22Rv1 (cell line): ENCODE results near the gene STRIP2.
A peak's percentile ranks its signal among the peaks of the same experiment; 100 is the strongest.

Source experiments
- H3K27ac ChIP-seq: fragments of 450-650 bp; 2 replicates; pipeline ENCODE4 v1.5.1; 2017
- ZFX ChIP-seq: fragments of 450-650 bp; IDR thresholded peaks from 2 replicates; pipeline ENCODE4 v1.6.1; 2017; ENCODE audit warnings: antibody characterized with exemption, borderline replicate concordance
- TF ChIP-seq, protein P1 (sequence below): fragments of 450-650 bp; IDR thresholded peaks from 2 replicates; pipeline ENCODE4 v1.5.1; 2017; ENCODE audit warnings: mild to moderate bottlenecking

STRIP2 gene, protein sequence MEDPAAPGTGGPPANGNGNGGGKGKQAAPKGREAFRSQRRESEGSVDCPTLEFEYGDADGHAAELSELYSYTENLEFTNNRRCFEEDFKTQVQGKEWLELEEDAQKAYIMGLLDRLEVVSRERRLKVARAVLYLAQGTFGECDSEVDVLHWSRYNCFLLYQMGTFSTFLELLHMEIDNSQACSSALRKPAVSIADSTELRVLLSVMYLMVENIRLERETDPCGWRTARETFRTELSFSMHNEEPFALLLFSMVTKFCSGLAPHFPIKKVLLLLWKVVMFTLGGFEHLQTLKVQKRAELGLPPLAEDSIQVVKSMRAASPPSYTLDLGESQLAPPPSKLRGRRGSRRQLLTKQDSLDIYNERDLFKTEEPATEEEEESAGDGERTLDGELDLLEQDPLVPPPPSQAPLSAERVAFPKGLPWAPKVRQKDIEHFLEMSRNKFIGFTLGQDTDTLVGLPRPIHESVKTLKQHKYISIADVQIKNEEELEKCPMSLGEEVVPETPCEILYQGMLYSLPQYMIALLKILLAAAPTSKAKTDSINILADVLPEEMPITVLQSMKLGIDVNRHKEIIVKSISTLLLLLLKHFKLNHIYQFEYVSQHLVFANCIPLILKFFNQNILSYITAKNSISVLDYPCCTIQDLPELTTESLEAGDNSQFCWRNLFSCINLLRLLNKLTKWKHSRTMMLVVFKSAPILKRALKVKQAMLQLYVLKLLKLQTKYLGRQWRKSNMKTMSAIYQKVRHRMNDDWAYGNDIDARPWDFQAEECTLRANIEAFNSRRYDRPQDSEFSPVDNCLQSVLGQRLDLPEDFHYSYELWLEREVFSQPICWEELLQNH

DNA sequence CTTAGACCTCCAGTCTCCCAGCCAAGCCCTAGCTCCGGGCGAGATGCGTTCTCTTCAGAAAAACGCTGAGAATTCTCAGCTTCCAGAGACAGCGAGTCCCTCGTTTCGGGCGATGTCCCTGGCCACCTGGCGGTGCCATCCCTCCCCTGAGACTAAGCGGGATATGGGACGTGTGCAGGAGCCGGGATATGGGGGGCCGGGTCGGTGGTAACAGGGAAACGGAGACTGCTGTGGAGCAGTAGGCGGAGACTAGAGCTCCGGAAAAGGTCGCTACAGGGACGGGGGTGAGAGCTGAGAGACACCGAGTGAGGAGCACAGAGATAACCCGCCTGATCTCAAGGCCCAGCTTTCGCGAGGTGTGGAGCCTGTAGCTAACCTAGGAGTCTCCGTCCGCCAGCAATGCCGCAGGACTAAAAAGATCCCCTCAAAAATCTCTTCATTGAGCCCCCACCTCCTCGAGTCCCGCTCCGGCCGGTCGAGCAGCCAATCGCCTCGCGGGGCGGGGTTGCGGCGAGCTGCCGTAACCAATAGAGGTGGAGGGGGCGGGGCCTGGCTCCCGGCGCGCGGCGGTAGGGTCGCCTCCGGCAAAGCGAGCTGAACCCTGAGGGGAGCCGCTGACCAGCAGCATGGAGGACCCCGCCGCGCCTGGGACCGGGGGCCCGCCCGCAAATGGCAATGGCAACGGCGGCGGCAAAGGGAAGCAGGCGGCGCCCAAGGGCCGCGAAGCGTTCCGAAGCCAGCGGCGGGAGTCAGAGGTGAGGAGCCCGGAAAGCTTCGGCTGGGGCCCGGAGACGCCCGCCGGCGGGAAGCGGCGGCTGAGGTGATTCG, at the start of gene STRIP2:
TSS of gene STRIP2 (plus strand) at position 586 of the 828 bp plus-strand sequence. CDS start at position 627, 41 bp downstream.
- H3K27ac ChIP-seq: no peak within 1 kb of the TSS
- TF ChIP-seq, protein P1, sequence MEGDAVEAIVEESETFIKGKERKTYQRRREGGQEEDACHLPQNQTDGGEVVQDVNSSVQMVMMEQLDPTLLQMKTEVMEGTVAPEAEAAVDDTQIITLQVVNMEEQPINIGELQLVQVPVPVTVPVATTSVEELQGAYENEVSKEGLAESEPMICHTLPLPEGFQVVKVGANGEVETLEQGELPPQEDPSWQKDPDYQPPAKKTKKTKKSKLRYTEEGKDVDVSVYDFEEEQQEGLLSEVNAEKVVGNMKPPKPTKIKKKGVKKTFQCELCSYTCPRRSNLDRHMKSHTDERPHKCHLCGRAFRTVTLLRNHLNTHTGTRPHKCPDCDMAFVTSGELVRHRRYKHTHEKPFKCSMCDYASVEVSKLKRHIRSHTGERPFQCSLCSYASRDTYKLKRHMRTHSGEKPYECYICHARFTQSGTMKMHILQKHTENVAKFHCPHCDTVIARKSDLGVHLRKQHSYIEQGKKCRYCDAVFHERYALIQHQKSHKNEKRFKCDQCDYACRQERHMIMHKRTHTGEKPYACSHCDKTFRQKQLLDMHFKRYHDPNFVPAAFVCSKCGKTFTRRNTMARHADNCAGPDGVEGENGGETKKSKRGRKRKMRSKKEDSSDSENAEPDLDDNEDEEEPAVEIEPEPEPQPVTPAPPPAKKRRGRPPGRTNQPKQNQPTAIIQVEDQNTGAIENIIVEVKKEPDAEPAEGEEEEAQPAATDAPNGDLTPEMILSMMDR: peak; percentile 25
- no peak for TF ChIP-seq ZFX

DNA sequence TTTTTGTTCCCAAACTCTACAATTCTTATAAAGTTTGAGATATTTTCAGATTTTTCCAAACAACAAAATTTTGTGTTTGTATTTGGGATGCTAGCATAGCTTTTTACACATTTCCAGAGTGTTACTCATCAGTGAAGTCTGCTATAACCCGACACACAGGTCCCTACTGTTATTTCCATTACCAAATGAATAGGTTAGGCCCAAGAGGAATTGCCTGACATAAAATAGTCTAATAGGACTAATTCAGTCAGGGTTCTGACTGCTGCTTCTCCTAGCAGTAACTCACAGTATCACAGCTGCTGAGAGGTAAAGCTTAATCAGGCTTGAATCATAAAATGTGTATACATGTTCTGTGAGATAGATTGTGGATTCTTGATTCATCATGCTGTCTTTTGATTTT, 49.1 kb upstream of the STRIP2 start:
- H3K27ac ChIP-seq: no peak overlapping the region
- TF ChIP-seq, protein P1: no peak
- no peak for TF ChIP-seq ZFX

DNA sequence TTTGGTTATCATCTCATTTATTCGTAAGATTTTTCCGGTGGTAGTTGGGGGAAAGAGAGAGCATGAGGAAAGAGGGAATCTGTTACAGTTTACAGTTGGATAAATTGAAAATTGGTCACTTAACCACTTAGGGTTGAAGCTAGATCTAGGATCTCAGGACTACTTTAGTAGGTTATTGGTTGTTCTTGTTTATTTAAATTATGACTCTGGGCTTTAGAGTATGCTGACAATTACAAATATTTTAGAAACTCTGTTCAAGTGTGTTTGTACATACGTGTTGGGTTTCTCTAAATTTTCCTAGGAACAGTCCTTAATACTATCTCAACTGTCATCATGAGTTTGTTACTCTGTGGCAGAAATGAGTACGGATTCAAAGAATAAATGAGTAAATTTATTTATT, 48.6 kb upstream of the STRIP2 start:
- TF ChIP-seq, protein P1: no peak
- TF ChIP-seq ZFX: no peak
- no peak overlapping the region for H3K27ac ChIP-seq

DNA sequence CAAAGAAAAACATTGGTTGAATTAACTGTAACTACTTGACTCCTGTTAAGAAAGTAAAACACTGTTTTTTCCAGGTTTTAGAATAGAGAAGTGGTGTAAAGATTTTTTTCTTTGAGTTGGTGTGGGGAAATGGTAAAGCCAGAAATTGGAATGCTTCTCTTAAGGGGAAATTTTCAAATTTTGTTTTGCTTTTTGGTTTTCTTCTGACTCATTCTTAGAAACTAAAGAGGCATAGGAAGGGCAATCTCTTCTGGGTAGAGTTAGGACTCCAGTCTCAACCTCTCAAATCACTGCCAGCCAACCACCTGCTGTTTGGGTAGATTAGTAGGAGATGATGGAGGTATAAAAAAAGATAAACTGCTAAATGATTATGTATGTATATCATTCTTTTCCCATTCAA, 47.7 kb upstream of the STRIP2 start:
- TF ChIP-seq ZFX: no peak
- TF ChIP-seq, protein P1: no peak
- H3K27ac ChIP-seq: no peak overlapping the region

DNA sequence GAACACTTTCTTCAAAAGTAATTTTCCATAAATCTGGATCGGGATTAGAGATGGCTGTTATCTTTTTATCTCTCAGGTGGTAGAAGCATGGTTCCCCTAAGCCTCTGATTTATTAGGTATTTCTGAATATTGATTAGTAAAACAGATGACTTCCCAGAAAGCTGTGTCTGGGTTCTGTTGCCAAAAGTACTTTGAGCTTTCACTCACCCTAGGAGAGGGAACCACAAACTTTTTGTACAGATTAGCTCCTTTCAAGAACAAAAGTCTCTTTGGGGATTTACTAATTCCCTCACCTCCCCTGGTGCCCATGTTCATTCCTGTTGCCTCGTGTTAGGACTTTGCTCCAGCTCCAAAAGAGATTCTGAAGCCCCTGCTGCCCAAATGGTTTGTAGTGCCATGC, 46.7 kb upstream of the STRIP2 start:
- no peak overlapping the region for H3K27ac ChIP-seq
- TF ChIP-seq, protein P1: no peak
- TF ChIP-seq ZFX: no peak

DNA sequence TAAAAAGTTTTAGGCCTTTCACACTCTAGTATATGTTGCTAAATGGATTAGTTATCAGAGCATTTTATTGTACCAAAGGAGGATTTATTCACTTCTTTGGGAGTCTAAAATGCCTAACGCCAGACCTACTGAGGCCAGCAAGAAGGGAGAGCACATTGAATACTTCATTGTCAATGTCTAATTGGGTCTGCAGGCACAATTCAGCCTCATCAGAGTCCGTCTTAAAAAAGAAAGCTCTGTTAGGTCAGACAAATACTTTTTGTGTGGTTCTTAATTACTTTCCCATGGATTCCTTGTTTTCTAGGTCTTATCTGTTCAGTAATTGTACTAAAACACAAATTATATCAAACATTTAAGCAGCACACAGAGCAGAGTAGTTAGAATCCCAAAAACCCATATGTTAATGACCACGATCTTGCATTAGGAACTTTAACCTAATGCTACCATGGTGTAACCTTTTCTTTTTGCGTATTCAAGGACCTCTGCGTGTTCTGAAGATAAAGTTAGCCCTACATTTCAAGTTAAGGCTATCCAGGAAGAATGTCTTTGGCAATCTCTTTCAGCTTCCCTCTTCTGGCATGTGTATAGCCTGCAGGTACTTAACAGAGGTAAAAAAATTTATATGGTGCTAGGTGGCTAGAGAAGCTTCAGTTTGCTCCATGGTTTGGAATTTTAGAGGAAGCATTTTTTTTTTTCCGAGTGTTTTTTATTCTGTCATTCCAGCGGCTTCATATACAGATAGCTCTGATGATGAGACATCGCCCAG, 45.7 kb upstream of the STRIP2 start:
- no peak overlapping the region for H3K27ac ChIP-seq
- no peak for TF ChIP-seq ZFX
- TF ChIP-seq, protein P1: no peak
